PC-3 (cell line): ENCODE results near the gene TACC2. TPM values are rescaled to one million over a fixed set of nuclear protein-coding genes. Genes with fewer than 3 reads are reported as not detected.

Experiments used
- ATAC-seq: fragments of 200-7000 bp; cut with Tn5 transposase; 2 replicates; pipeline ENCODE4 v1.9.1; 2020; ENCODE audit warnings: mild to moderate bottlenecking, moderate library complexity
- BruUV-seq: library from RNA; stranded (reverse); fragments of 400-500 nt; replicated peaks from 2 replicates; lab custom pipeline; 2021; lab: Mats Ljungman, UMichigan
- CTCF ChIA-PET: fragments of 300-600 bp; sonication (Branson Sonifier 250); formaldehyde crosslinking; loops from one replicate; lab custom pipeline; 2022; ENCODE audit warnings: antibody characterized with exemption; lab: Charles Lee
- POLR2A ChIA-PET: fragments of 300-600 bp; sonication (Branson Sonifier 250); formaldehyde crosslinking; loops from one replicate; lab custom pipeline; 2022; ENCODE audit warnings: antibody characterized with exemption; ENCODE audit not compliant: unreplicated experiment; lab: Charles Lee
- DNase-seq: peaks from one replicate; pipeline ENCODE4 v3.0.0-alpha.2; 2015
- H2AFZ ChIP-seq: fragments of 300-600 bp; sonication (generic); 2 replicates; pipeline ENCODE4 v1.6.0; 2016; ENCODE audit warnings: antibody characterized with exemption, low read length
- H3F3A ChIP-seq: fragments of 300-600 bp; sonication (generic); one replicate; pipeline ENCODE4 v1.6.0; 2017; ENCODE audit warnings: antibody characterized with exemption, low read length, control low read depth, mild to moderate bottlenecking; ENCODE audit not compliant: unreplicated experiment
- H3K27ac ChIP-seq: fragments of 300-600 bp; sonication (generic); 2 replicates; pipeline ENCODE4 v1.5.1; 2016; ENCODE audit warnings: mild to moderate bottlenecking, low read length
- H3K27me3 ChIP-seq: fragments of 300-600 bp; sonication (generic); 2 replicates; pipeline ENCODE4 v1.6.1; 2016; ENCODE audit warnings: low read length, mixed read lengths
- H3K36me3 ChIP-seq: fragments of 300-600 bp; sonication (generic); 2 replicates; pipeline ENCODE4 v1.6.1; 2016; ENCODE audit warnings: low read depth, mixed run types, low read length, mixed read lengths
- H3K4me1 ChIP-seq: fragments of 300-600 bp; sonication (generic); 2 replicates; pipeline ENCODE4 v1.5.1; 2016; ENCODE audit warnings: low read length; ENCODE audit not compliant: insufficient read depth
- H3K4me2 ChIP-seq: fragments of 300-600 bp; sonication (generic); 2 replicates; pipeline ENCODE4 v1.6.0; 2016; ENCODE audit warnings: low read length
- H3K4me3 ChIP-seq: fragments of 300-600 bp; sonication (generic); 2 replicates; pipeline ENCODE4 v1.5.1; 2016; ENCODE audit warnings: mild to moderate bottlenecking, low read length, mixed read lengths
- H3K79me2 ChIP-seq: fragments of 300-600 bp; sonication (generic); 2 replicates; pipeline ENCODE4 v1.6.1; 2017; ENCODE audit warnings: low read length, mixed read lengths
- H3K9ac ChIP-seq: fragments of 300-600 bp; sonication (generic); 2 replicates; pipeline ENCODE4 v1.6.0; 2016; ENCODE audit warnings: mild to moderate bottlenecking, low read length
- H3K9me2 ChIP-seq: fragments of 300-600 bp; sonication (generic); replicated peaks from 2 replicates; pipeline ENCODE4 v1.6.1; 2016; ENCODE audit warnings: mixed run types, low read length, mixed read lengths
- H3K9me3 ChIP-seq: fragments of 300-600 bp; sonication (generic); 2 replicates; pipeline ENCODE4 v1.6.1; 2016; ENCODE audit warnings: low read length, mixed read lengths
- H4K20me1 ChIP-seq: fragments of 300-600 bp; sonication (generic); 2 replicates; pipeline ENCODE4 v1.6.1; 2016; ENCODE audit warnings: low read length, mixed read lengths
- CTCF ChIP-seq: fragments of 300-600 bp; sonication (generic); conservative IDR thresholded peaks from 2 replicates; pipeline ENCODE4 v1.5.1; 2017; ENCODE audit warnings: antibody characterized with exemption, low read depth, mild to moderate bottlenecking, low read length
- EZH2 ChIP-seq: fragments of 300-600 bp; sonication (generic); IDR thresholded peaks from one replicate; pipeline ENCODE4 v1.6.1; 2017; ENCODE audit warnings: antibody characterized with exemption, mild to moderate bottlenecking, low read length; ENCODE audit not compliant: unreplicated experiment
- EZH2phosphoT487 ChIP-seq: fragments of 300-600 bp; sonication (generic); IDR thresholded peaks from 2 replicates; pipeline ENCODE4 v1.6.1; 2018; ENCODE audit warnings: mild to moderate bottlenecking, antibody characterized with exemption, low read length, borderline replicate concordance
- intact Hi-C: fragments of 100-400 bp; cut with micrococcal nuclease; formaldehyde crosslinking; loops from 2 replicates; pipeline ENCODE4 v1.9.0; 2023
- total RNA-seq: library from RNA; depleted of rRNA; stranded (reverse); fragments of >200 nt; gene quantifications from 2 replicates; pipeline ENCODE4 v1.2.3, GENCODE V29; 2014

Gene TACC2
- total RNA-seq, 1 experiment from 2014 or later, result 31.7 TPM

GRCh38 chr10:122243550-122243949 is 254.6 kb downstream of the TACC2 start:
- H2AFZ ChIP-seq, result no peak overlapping the region
- BruUV-seq, result no TSS peak
- no peaks in the 10 kb centered on the region for H3K79me2 ChIP-seq
- no peaks in the 10 kb centered on the region for H3F3A ChIP-seq
- H3K9me3 ChIP-seq, result no peaks in the 10 kb centered on the region
- H3K4me1 ChIP-seq, result 0 out of 2 replicates have a peak, but pooled peaks cover 3% of the 10 kb centered on the region
- intact Hi-C loops, result no loop called here
- ChIA-PET POLR2A (no interaction called here), CTCF (interaction anchor here (0.7 kb wide), 1 partner anchor 226 kb away, joined by 4 read pairs; no protein-coding TSS in a partner anchor)
- H3K4me2 ChIP-seq, result no peak overlapping the region
- no peak for ATAC-seq
- no peak for DNase-seq
- no peak overlapping the region for H3K4me3 ChIP-seq
- H3K27ac ChIP-seq, result no peak overlapping the region
- H3K36me3 ChIP-seq, result peaks cover 4% of the 10 kb centered on the region
- no peak for TF ChIP-seq EZH2
- no peak for TF ChIP-seq CTCF
- TF ChIP-seq EZH2phosphoT487, result no peak
- no peaks in the 10 kb centered on the region for H3K27me3 ChIP-seq
- no peak overlapping the region for H3K9ac ChIP-seq
- no peaks in the 10 kb centered on the region for H3K9me2 ChIP-seq
- H4K20me1 ChIP-seq, result no peaks in the 10 kb centered on the region

GRCh38 chr10:122244001-122244975 is 255.3 kb downstream of the TACC2 start:
- no TSS peak for BruUV-seq
- H3K4me2 ChIP-seq, result no peak overlapping the region
- 0 out of 2 replicates have a peak, but pooled peaks cover 3% of the 10 kb centered on the region for H3K4me1 ChIP-seq
- no peak overlapping the region for H3K27ac ChIP-seq
- no peaks in the 10 kb centered on the region for H3F3A ChIP-seq
- no peaks in the 10 kb centered on the region for H3K79me2 ChIP-seq
- ChIA-PET POLR2A (no interaction called here), CTCF (no interaction called here)
- no peak overlapping the region for H2AFZ ChIP-seq
- no peak overlapping the region for H3K4me3 ChIP-seq
- intact Hi-C loops, result no loop called here
- H3K9ac ChIP-seq, result no peak overlapping the region
- TF ChIP-seq CTCF, result no peak
- TF ChIP-seq EZH2, result no peak
- TF ChIP-seq EZH2phosphoT487, result no peak
- H3K36me3 ChIP-seq, result peaks cover 3% of the 10 kb centered on the region
- H4K20me1 ChIP-seq, result no peaks in the 10 kb centered on the region
- no peak for ATAC-seq
- H3K9me2 ChIP-seq, result no peaks in the 10 kb centered on the region
- DNase-seq, result no peak
- H3K27me3 ChIP-seq, result no peaks in the 10 kb centered on the region
- no peaks in the 10 kb centered on the region for H3K9me3 ChIP-seq

- no peaks in the 10 kb centered on the region for H3K36me3 ChIP-seq
- no peak for DNase-seq
- CTCF ChIA-PET, result no interaction called here
Observed at GRCh38 chr10:122245136-122245535, 256.2 kb downstream of the TACC2 start.

More at GRCh38 chr10:122245136-122245535, 256.2 kb downstream of the TACC2 start:
- no TSS peak for BruUV-seq
- Histone ChIP-seq H3K27me3 (no peaks in the 10 kb centered on the region), H3F3A (no peaks in the 10 kb centered on the region), H3K79me2 (no peaks in the 10 kb centered on the region), H3K4me2 (no peak overlapping the region), H4K20me1 (no peaks in the 10 kb centered on the region), H3K4me3 (no peak overlapping the region), H3K9me3 (no peaks in the 10 kb centered on the region), H3K27ac (no peak overlapping the region), H3K9me2 (no peaks in the 10 kb centered on the region), H2AFZ (no peak overlapping the region), H3K9ac (no peak overlapping the region), H3K4me1 (0 out of 2 replicates have a peak, but pooled peaks cover 3% of the 10 kb centered on the region)
- TF ChIP-seq EZH2phosphoT487, result no peak
- TF ChIP-seq EZH2, result no peak
- TF ChIP-seq CTCF, result no peak
- POLR2A ChIA-PET, result no interaction called here
- intact Hi-C loops, result no loop called here
- ATAC-seq, result no peak
